GM12874 (cell line): Measurements from ENCODE around the gene ATP2B2.

Experiments used
- CTCF ChIP-seq: IDR thresholded peaks from 2 replicates; pipeline ENCODE4 v1.5.1; 2011; ENCODE audit warnings: low read depth, mild to moderate bottlenecking, control low read depth, low read length, moderate library complexity; ENCODE audit not compliant: insufficient read depth

ATP2B2 gene

GRCh38 chr3:10354361-10355015 lies 150.9 kb downstream of the ATP2B2 start:
- TF ChIP-seq CTCF: no peak

- TF ChIP-seq CTCF: no peak
Observed at GRCh38 chr3:10353661-10354360, 151.6 kb downstream of the ATP2B2 start.

GRCh38 chr3:10353160-10353559 lies 152.2 kb downstream of the ATP2B2 start:
- no peak for TF ChIP-seq CTCF

- TF ChIP-seq CTCF: no peak
Observed at GRCh38 chr3:10352146-10352911, 153.1 kb downstream of the ATP2B2 start.

GRCh38 chr3:10351013-10351735 lies 154.2 kb downstream of the ATP2B2 start:
- TF ChIP-seq CTCF: no peak

- no peak for TF ChIP-seq CTCF
Observed at GRCh38 chr3:10350324-10350985, 154.9 kb downstream of the ATP2B2 start.

- no peak for TF ChIP-seq CTCF
Observed at GRCh38 chr3:10349801-10350200, 155.6 kb downstream of the ATP2B2 start.
